AG04450 (cell line): ENCODE measurements around the gene CRKL. TPM values are rescaled to one million over a fixed set of nuclear protein-coding genes. Genes with fewer than 3 reads are reported as not detected.

Experiments used
- CTCF ChIA-PET: fragments of 300-600, 350-600 bp; formaldehyde crosslinking; extraction: SDS; loops from one replicate; lab custom pipeline; 2022; ENCODE audit warnings: antibody characterized with exemption, inconsistent platforms; lab: Charles Lee
- POLR2A ChIA-PET: fragments of 350-600 bp; formaldehyde crosslinking; extraction: SDS; loops from one replicate; lab custom pipeline; 2021; ENCODE audit warnings: antibody characterized with exemption, inconsistent platforms; lab: Yijun Ruan, JAX
- DNase-seq: peaks from one replicate; pipeline ENCODE4 v3.0.0-alpha.2; 2011; ENCODE audit warnings: low read depth, low spot score
- H3K27ac ChIP-seq: one replicate; pipeline ENCODE4 v1.5.1; 2012; ENCODE audit warnings: low read depth, low read length, control low read depth
- H3K27me3 ChIP-seq: one replicate; pipeline ENCODE4 v1.6.0; 2012; ENCODE audit warnings: low read length; ENCODE audit not compliant: control insufficient read depth, insufficient read depth
- H3K4me3 ChIP-seq: 2 replicates; pipeline ENCODE4 v1.5.1; 2011; ENCODE audit warnings: mild to moderate bottlenecking, low read depth, low read length, control low read depth
- H3K9me3 ChIP-seq: 2 replicates; pipeline ENCODE4 v1.5.1; 2012; ENCODE audit warnings: low read length; ENCODE audit not compliant: control insufficient read depth, insufficient read depth
- polyA plus RNA-seq: library from polyadenylated mRNA; depleted of rRNA; stranded (reverse); fragments of >200 nt; gene quantifications from 2 replicates; pipeline ENCODE4 v1.2.3, GENCODE V29; 2011
- TF ChIP-seq, protein P1 (sequence below): IDR thresholded peaks from 2 replicates; pipeline ENCODE4 v1.5.1; 2011; ENCODE audit warnings: low read depth, low read length, control low read depth, inconsistent platforms

Gene CRKL
- polyA plus RNA-seq, 1 experiment: 24.1 TPM

GRCh38 chr22:20884454-20884853 is 32.8 kb upstream of the CRKL start:
- H3K9me3 ChIP-seq: no peaks in the 10 kb centered on the region
- no peaks in the 10 kb centered on the region for H3K27me3 ChIP-seq
- no peak overlapping the region for H3K27ac ChIP-seq
- no peak overlapping the region for H3K4me3 ChIP-seq
- TF ChIP-seq, protein P1, sequence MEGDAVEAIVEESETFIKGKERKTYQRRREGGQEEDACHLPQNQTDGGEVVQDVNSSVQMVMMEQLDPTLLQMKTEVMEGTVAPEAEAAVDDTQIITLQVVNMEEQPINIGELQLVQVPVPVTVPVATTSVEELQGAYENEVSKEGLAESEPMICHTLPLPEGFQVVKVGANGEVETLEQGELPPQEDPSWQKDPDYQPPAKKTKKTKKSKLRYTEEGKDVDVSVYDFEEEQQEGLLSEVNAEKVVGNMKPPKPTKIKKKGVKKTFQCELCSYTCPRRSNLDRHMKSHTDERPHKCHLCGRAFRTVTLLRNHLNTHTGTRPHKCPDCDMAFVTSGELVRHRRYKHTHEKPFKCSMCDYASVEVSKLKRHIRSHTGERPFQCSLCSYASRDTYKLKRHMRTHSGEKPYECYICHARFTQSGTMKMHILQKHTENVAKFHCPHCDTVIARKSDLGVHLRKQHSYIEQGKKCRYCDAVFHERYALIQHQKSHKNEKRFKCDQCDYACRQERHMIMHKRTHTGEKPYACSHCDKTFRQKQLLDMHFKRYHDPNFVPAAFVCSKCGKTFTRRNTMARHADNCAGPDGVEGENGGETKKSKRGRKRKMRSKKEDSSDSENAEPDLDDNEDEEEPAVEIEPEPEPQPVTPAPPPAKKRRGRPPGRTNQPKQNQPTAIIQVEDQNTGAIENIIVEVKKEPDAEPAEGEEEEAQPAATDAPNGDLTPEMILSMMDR: no peak
- POLR2A ChIA-PET: no interaction called here
- DNase-seq: no peak
- CTCF ChIA-PET: interaction anchor here (0.7 to 3.0 kb wide), 6 partner anchors 17 to 168 kb away, joined by 3 to 39 read pairs (median 10); partner anchors contain the start of gene LZTR1

- Histone ChIP-seq H3K4me3 (no peak overlapping the region), H3K27me3 (no peaks in the 10 kb centered on the region), H3K27ac (no peak overlapping the region), H3K9me3 (no peaks in the 10 kb centered on the region)
- CTCF ChIA-PET: interaction anchor here (0.7 to 3.0 kb wide), 29 partner anchors 8 to 218 kb away, joined by 3 to 39 read pairs (median 6); partner anchors contain the start of genes LZTR1 and THAP7
- DNase-seq: no peak
- TF ChIP-seq, protein P1: no peak
- POLR2A ChIA-PET: interaction anchor here (0.8 to 1.6 kb wide), 6 partner anchors 19 to 115 kb away, joined by 4 to 7 read pairs (median 4); partner anchors contain the start of genes CRKL and LZTR1
These were observed 32.1 kb upstream of the CRKL start for GRCh38 chr22:20885017-20885556.

DNA sequence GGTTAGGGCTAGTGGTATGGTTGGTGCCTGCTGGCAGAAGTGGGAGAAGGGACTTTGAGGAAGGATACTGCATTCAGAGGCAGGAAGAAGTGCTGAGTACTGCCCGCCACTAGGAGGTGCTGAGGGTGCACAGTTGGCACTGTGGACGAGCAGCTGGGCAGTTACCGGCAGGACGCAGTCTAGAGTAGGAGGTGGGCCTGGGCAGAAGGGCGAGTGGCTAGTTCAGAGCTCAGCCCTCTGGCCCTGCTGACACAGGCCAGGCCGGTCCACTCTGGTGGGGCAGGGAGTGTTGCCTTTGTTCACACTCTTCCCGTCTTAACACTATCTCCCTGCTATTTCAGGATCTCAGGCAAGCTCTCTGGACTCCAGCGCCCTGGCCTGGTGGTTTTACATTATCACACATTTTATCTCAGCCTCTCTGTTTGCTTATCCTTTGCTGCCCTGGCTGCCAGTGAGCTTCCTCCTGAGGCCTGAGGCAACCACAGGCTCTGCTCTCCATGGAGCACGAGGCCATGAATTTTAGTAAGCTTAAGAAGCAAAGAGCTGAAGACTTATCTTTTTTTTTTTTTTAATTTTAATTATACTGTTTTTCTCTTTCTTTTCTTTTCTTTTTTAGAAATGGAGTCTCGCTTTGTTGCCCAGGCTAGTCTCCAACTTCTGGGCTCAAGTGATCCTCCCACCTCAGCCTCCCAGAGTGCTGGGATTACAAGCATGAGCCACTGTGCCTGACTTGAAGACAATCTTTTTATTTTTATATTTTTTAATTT is 31.5 kb upstream of the CRKL start:
- no peaks in the 10 kb centered on the region for H3K9me3 ChIP-seq
- H3K27me3 ChIP-seq: no peaks in the 10 kb centered on the region
- H3K4me3 ChIP-seq: no peak overlapping the region
- TF ChIP-seq, protein P1: peak; percentile 98
- ChIA-PET POLR2A (interaction anchor here (0.7 to 1.6 kb wide), 8 partner anchors 14 to 116 kb away, joined by 3 to 7 read pairs (median 4); partner anchors contain the start of genes CRKL, LZTR1 and THAP7), CTCF (interaction anchor here (0.5 to 3.0 kb wide), 47 partner anchors 8 to 217 kb away, joined by 3 to 39 read pairs (median 5); partner anchors contain the start of genes CRKL and THAP7)
- peak overlapping the region; percentile 65 for H3K27ac ChIP-seq
- peak; percentile 62 for DNase-seq

DNA sequence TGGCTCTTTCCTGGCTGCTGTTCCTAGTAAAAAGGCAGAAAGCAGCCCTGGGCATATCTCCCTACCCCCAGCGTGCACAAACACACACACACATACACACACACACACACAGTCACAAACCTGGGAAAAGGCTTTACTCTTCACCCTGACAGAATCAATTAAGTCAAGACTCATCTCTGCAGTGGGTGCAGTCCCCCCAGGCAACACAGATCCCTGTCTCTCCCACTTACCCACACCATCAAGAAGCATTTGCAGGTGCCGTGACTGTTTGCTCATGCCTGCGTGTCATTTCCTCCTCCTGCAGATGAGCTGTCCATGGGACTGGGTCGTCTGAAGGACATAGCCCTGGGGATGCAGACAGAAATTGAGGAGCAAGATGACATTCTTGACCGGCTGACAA is 29.8 kb upstream of the CRKL start:
- ChIA-PET POLR2A (no interaction called here), CTCF (no interaction called here)
- no peak overlapping the region for H3K4me3 ChIP-seq
- H3K27ac ChIP-seq: no peak overlapping the region
- H3K27me3 ChIP-seq: no peaks in the 10 kb centered on the region
- TF ChIP-seq, protein P1: no peak
- no peaks in the 10 kb centered on the region for H3K9me3 ChIP-seq
- no peak for DNase-seq
